CD4-positive, alpha-beta T cell treated with Interleukin-4 for 1 hour (primary cell): ENCODE measurements around the gene PTPRU.

Experiments
- DNase-seq, 2 donors: peaks; one replicate each; pipeline ENCODE4 v3.0.0-alpha.2; 2020 to 2022

PTPRU gene

GRCh38 chr1:29341936-29342335 is 105.6 kb downstream of the PTPRU start:
- no peak for DNase-seq

GRCh38 chr1:29342351-29342750 is 106.0 kb downstream of the PTPRU start:
- DNase-seq = no peak

GRCh38 chr1:29342983-29343382 is 106.7 kb downstream of the PTPRU start:
- DNase-seq = no peak

GRCh38 chr1:29343476-29343875 is 107.2 kb downstream of the PTPRU start:
- no peak for DNase-seq

GRCh38 chr1:29343908-29344307 is 107.6 kb downstream of the PTPRU start:
- DNase-seq = no peak

GRCh38 chr1:29344336-29344735 is 108.0 kb downstream of the PTPRU start:
- DNase-seq = no peak

GRCh38 chr1:29346576-29346975 is 110.3 kb downstream of the PTPRU start:
- no peak for DNase-seq

- no peak for DNase-seq
Observed at GRCh38 chr1:29349871-29350491, 113.7 kb downstream of the PTPRU start.

- DNase-seq = no peak
Observed at GRCh38 chr1:29352719-29353420, 116.5 kb downstream of the PTPRU start.

GRCh38 chr1:29354511-29355098 is 118.3 kb downstream of the PTPRU start:
- no peak for DNase-seq

GRCh38 chr1:29355375-29355774 is 119.1 kb downstream of the PTPRU start:
- DNase-seq = no peak

GRCh38 chr1:29356663-29357062 is 120.3 kb downstream of the PTPRU start:
- DNase-seq = no peak

- DNase-seq = no peak
Observed at GRCh38 chr1:29357452-29357851, 121.1 kb downstream of the PTPRU start.

- no peak for DNase-seq
Observed at GRCh38 chr1:29358183-29358582, 121.9 kb downstream of the PTPRU start.

- DNase-seq = no peak
Observed at GRCh38 chr1:29360768-29361167, 124.4 kb downstream of the PTPRU start.

GRCh38 chr1:29361686-29362085 is 125.4 kb downstream of the PTPRU start:
- DNase-seq = no peak

GRCh38 chr1:29362116-29362515 is 125.8 kb downstream of the PTPRU start:
- no peak for DNase-seq

GRCh38 chr1:29362764-29363163 is 126.4 kb downstream of the PTPRU start:
- DNase-seq = no peak

- DNase-seq = no peak
Observed at GRCh38 chr1:29363536-29363935, 127.2 kb downstream of the PTPRU start.

- DNase-seq = no peak
Observed at GRCh38 chr1:29364101-29364678, 127.9 kb downstream of the PTPRU start.

GRCh38 chr1:29365906-29366670 is 129.8 kb downstream of the PTPRU start:
- no peak for DNase-seq

- DNase-seq = no peak
Observed at GRCh38 chr1:29368936-29369932, 132.9 kb downstream of the PTPRU start.
